Small intestine (tissue), 7 donors: ENCODE data around the gene TRA2A. TPM values are rescaled to one million over a fixed set of nuclear protein-coding genes. Genes with fewer than 3 reads are reported as not detected.

ENCODE experiments used
- DNase-seq, 2 donors: peaks; one replicate each; pipeline versions ENCODE4 v3.0.0 to v3.0.0-alpha.2; 2013
- FAIRE-seq: peaks from 2 replicates; lab custom pipeline; 2012; peaks lifted over from hg19 to GRCh38; lab: Jason Lieb, UNC
- H3K27ac ChIP-seq, 3 donors: one replicate each; pipeline ENCODE4 v1.5.1; 2013; ENCODE audit warnings: low read length in 2 of 3, mild to moderate bottlenecking in 2 of 3, control low read depth in 1 of 3, inconsistent platforms in 1 of 3, low read depth in 1 of 3, moderate library complexity in 1 of 3
- H3K27me3 ChIP-seq, 3 donors: one replicate each; pipeline ENCODE4 v1.6.1; 2013; ENCODE audit warnings: low read length in 3 of 3, inconsistent platforms in 1 of 3; ENCODE audit not compliant: control insufficient read depth in 3 of 3, insufficient read depth in 3 of 3
- H3K36me3 ChIP-seq, 3 donors: one replicate each; pipeline ENCODE4 v1.6.1; 2013; ENCODE audit warnings: low read length in 3 of 3, inconsistent platforms in 1 of 3, low read depth in 1 of 3, mild to moderate bottlenecking in 1 of 3, moderate library complexity in 1 of 3; ENCODE audit not compliant: control insufficient read depth in 3 of 3, insufficient read depth in 2 of 3
- H3K4me1 ChIP-seq, 3 donors: one replicate each; pipeline ENCODE4 v1.6.1; 2013; ENCODE audit warnings: low read length in 2 of 3, inconsistent platforms in 1 of 3, low read depth in 1 of 3, mild to moderate bottlenecking in 1 of 3, moderate library complexity in 1 of 3; ENCODE audit not compliant: control insufficient read depth in 3 of 3, insufficient read depth in 2 of 3
- H3K4me3 ChIP-seq, 3 donors: one replicate each; pipeline ENCODE4 v1.5.1; 2013; ENCODE audit warnings: low read length in 3 of 3, control low read depth in 1 of 3, inconsistent platforms in 1 of 3, low read depth in 1 of 3, mild to moderate bottlenecking in 1 of 3, moderate library complexity in 1 of 3
- H3K9me3 ChIP-seq, 2 donors: one replicate each; pipeline ENCODE4 v1.6.1; 2013; ENCODE audit warnings: low read depth in 1 of 2, low read length in 1 of 2; ENCODE audit not compliant: control insufficient read depth in 2 of 2, insufficient read depth in 1 of 2
- whole genome bisulfite sequencing, 3 donors: extraction: QIAGEN DNeasy Blood & Tissue Kit; methylation state at CpG; one replicate each; pipeline ENCODE4 v1.1.7; 2013; 5-methylcytosine and 5-hydroxymethylcytosine counted together
- polyA plus RNA-seq, 4 donors: library from polyadenylated mRNA; stranded (reverse) in 3 of 4; unstranded in 1 of 4; fragments of 200-250 nt in 3 of 4; fragments of 120-200 nt in 1 of 4; gene quantifications; one replicate each; pipeline versions ENCODE4 v1.2.1 to v1.2.3, GENCODE V29; 2013
- donor health status: healthy with polysubstance abuse.
- donor health status: control.
- donor health status: control.
- donor health status: Bipolar disorder and iron deficiency.
- donor health status: healthy.

The TRA2A gene
- polyA plus RNA-seq, 4 donors: 35.4 to 150 (median 47.3) TPM

GRCh38 chr7:23472046-23472445 is 59.7 kb downstream of the TRA2A start:
- H3K4me3 ChIP-seq: peak overlapping the region in 1 of 3 donors; percentile 62
- H3K27me3 ChIP-seq: peaks cover 0 to 48% (median 16%) of the 10 kb centered on the region in 3 donors
- H3K4me1 ChIP-seq: peaks cover 10 to 18% (median 12%) of the 10 kb centered on the region in 3 donors
- H3K9me3 ChIP-seq: no peaks in the 10 kb centered on the region
- H3K27ac ChIP-seq: peak overlapping the region in 1 of 3 donors; percentile 98
- FAIRE-seq (no peak), DNase-seq (peak in 1 of 2 donors; percentile 45)
- WGBS, 3 donors: 60 to 69% (median 60%) methylated on average over 6 of the region's 6 CpGs
- peaks cover 0 to 2% (median 0%) of the 10 kb centered on the region in 3 donors for H3K36me3 ChIP-seq

- Histone ChIP-seq H3K36me3 (peaks cover 0 to 2% (median 0%) of the 10 kb centered on the region in 3 donors), H3K9me3 (no peaks in the 10 kb centered on the region), H3K4me3 (peak overlapping the region in 2 of 3 donors; percentile 37 to 62), H3K27me3 (peaks cover 0 to 48% (median 14%) of the 10 kb centered on the region in 3 donors), H3K27ac (peak overlapping the region in 1 of 3 donors; percentile 98), H3K4me1 (peaks cover 10 to 18% (median 18%) of the 10 kb centered on the region in 3 donors)
- FAIRE-seq (no peak), DNase-seq (peak in 1 of 2 donors; percentile 93)
- 2 to 7% (median 5%) methylated on average over 36 to 44 of the region's 44 CpGs for WGBS, 3 donors
Observed at GRCh38 chr7:23471106-23471859, 60.5 kb downstream of the TRA2A start.

DNA sequence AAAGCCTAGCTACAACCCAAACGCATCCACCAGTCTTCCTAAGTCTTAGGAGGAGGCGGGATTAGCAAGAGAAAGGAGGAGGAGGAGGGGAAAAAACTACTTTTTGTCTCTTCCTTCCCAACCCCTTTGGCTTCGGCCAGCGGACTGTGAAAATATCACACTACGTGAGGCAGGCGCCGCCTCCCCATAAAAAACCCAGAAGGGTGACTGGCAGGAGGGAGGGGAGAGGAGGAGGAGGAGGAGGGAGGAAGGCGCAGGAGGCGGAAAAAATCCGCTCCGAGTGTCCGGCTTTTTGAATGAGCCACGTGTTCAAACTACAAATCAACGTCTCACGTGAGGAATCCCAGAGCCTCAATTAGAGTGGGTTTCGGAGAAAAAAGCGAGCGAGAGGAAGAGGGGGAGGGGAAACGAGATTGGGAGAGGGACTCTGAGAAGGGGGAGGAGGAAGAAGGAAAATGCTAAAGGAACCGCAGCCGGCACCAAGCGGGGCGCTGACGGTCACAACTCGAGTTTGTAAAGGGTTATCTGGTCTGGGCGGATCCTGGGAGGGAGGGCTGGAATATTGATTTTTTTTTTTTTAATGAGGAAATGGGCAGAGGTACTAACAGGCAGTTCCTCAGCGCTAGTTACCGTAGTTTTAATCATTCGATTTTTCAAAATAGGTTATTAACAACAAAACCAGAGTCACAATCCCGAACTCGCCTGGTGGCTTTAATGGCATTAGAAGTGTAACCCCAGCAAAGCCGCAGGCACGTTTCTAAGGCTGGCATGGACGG is 61.3 kb downstream of the TRA2A start, which contains the start of gene IGF2BP3:
Gene IGF2BP3 (minus strand): TSS at position 162 of the 776 bp plus-strand sequence. CDS start 381 bp downstream, outside the sequence.
- Histone ChIP-seq H3K4me1 (peaks cover 10 to 25% (median 18%) of the 10 kb centered on the region in 3 donors), H3K27me3 (peaks cover 0 to 48% (median 14%) of the 10 kb centered on the region in 3 donors), H3K27ac (peak within 1 kb of the TSS in 1 of 3 donors; percentile 98), H3K4me3 (peak within 1 kb of the TSS in 2 of 3 donors; percentile 37 to 62), H3K9me3 (no peaks in the 10 kb centered on the region), H3K36me3 (peaks cover 0 to 4% (median 0%) of the 10 kb centered on the region in 3 donors)
- DNase-seq (peak; percentile 35 to 94), FAIRE-seq (no peak)
- WGBS, 3 donors: 1 to 2% (median 1%) methylated on average over 34 of the region's 34 CpGs

- H3K27ac ChIP-seq: peak overlapping the region in 1 of 3 donors; percentile 98
- peaks cover 0 to 4% (median 0%) of the 10 kb centered on the region in 3 donors for H3K36me3 ChIP-seq
- H3K27me3 ChIP-seq: peaks cover 0 to 48% (median 14%) of the 10 kb centered on the region in 3 donors
- no peak for FAIRE-seq
- WGBS, 3 donors: 1 to 2% (median 2%) methylated on average over 18 of the region's 18 CpGs
- H3K9me3 ChIP-seq: no peaks in the 10 kb centered on the region
- no peak for DNase-seq
- peaks cover 10 to 30% (median 18%) of the 10 kb centered on the region in 3 donors for H3K4me1 ChIP-seq
- H3K4me3 ChIP-seq: peak overlapping the region in 2 of 3 donors; percentile 33 to 62
Observed at GRCh38 chr7:23469961-23470250, 61.9 kb downstream of the TRA2A start.

GRCh38 chr7:23469150-23469960 is 62.4 kb downstream of the TRA2A start:
- peaks cover 0 to 42% (median 14%) of the 10 kb centered on the region in 3 donors for H3K27me3 ChIP-seq
- peak overlapping the region in 1 of 3 donors; percentile 98 for H3K27ac ChIP-seq
- peak in 1 of 2 donors; percentile 85 for DNase-seq
- H3K9me3 ChIP-seq: no peaks in the 10 kb centered on the region
- H3K4me1 ChIP-seq: peaks cover 10 to 33% (median 17%) of the 10 kb centered on the region in 3 donors
- peak overlapping the region in 2 of 3 donors; percentile 33 to 62 for H3K4me3 ChIP-seq
- FAIRE-seq: no peak
- peaks cover 0 to 4% (median 0%) of the 10 kb centered on the region in 3 donors for H3K36me3 ChIP-seq
- 1% methylated on average over 73 to 91 of the region's 91 CpGs for WGBS, 3 donors

- H3K4me3 ChIP-seq: peak overlapping the region in 2 of 3 donors; percentile 33 to 62
- 1 to 4% (median 2%) methylated on average over 37 to 48 of the region's 48 CpGs for WGBS, 3 donors
- FAIRE-seq: no peak
- peak overlapping the region in 1 of 3 donors; percentile 98 for H3K27ac ChIP-seq
- no peaks in the 10 kb centered on the region for H3K9me3 ChIP-seq
- H3K4me1 ChIP-seq: peaks cover 10 to 38% (median 15%) of the 10 kb centered on the region in 3 donors
- peaks cover 0 to 35% (median 14%) of the 10 kb centered on the region in 3 donors for H3K27me3 ChIP-seq
- peak in 1 of 2 donors; percentile 74 for DNase-seq
- H3K36me3 ChIP-seq: peaks cover 0 to 4% (median 0%) of the 10 kb centered on the region in 3 donors
Observed at GRCh38 chr7:23468526-23469149, 63.1 kb downstream of the TRA2A start.

GRCh38 chr7:23467806-23468525 is 63.8 kb downstream of the TRA2A start:
- WGBS, 3 donors: 4 to 9% (median 7%) methylated on average over 28 to 32 of the region's 32 CpGs
- peak in 1 of 2 donors; percentile 84 for DNase-seq
- H3K36me3 ChIP-seq: peaks cover 0 to 4% (median 0%) of the 10 kb centered on the region in 3 donors
- no peaks in the 10 kb centered on the region for H3K9me3 ChIP-seq
- peaks cover 0 to 30% (median 14%) of the 10 kb centered on the region in 3 donors for H3K27me3 ChIP-seq
- peak overlapping the region in 1 of 3 donors; percentile 62 for H3K4me3 ChIP-seq
- H3K4me1 ChIP-seq: peaks cover 10 to 40% (median 15%) of the 10 kb centered on the region in 3 donors
- FAIRE-seq: no peak
- H3K27ac ChIP-seq: peak overlapping the region in 1 of 3 donors; percentile 98
